Stimulated activated CD4-positive, alpha-beta T cell treated with anti-CD3 and anti-CD28 coated beads, Interleukin-2, amount 100 ng/mL, for 24 hours (primary cell): ENCODE results near the gene CAPN5.

Source experiments
- DNase-seq, 2 donors: peaks; one replicate each; pipeline ENCODE4 v3.0.0-alpha.2; 2020

CAPN5 gene

DNA sequence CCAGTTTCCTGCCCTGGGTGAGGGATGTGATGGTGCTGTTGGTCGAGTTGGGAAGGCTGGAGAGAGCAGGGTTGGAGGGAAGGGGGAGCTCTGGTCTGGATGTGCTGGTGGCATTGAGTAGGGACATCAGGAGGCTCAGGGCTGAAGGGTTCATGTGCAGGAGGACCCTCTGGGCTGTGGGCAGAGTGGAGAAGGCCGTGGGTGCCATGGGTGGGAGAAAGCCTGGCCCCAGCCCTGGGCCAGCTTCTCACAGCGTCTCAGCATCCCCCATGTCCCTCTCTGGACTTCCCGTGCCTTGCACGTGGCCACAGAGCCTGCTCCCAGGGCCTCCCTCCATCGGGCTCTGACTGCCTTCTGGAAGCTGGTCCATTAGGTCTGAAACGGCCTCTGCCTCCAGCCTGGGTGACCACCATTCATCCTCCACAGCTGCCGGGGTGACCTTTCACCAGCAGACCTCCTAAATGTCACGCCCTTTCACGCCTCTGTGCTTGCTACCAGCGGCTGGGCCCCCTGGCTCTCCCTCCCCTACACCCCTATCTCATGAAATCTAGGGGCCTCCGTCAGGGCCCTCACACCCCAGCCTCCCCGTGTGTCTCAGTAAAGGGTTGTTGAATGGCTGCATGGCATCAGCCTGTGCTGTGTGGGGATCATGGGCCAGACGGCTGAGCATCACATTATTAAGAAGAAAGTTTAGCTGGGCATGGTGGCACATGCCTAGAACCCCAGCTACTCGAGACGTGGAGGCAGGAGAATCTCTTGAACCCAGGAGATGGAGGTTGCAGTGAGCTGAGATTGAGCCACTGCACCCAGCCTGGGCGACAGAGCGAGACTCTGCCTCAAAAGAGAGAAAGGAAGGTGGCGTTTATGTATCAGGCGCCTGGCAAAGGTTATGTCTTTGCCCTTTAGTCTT lies 86.8 kb downstream of the CAPN5 start:
- no peak for DNase-seq

GRCh38 chr11:77154381-77155081 lies 87.8 kb downstream of the CAPN5 start:
- no peak for DNase-seq

DNA sequence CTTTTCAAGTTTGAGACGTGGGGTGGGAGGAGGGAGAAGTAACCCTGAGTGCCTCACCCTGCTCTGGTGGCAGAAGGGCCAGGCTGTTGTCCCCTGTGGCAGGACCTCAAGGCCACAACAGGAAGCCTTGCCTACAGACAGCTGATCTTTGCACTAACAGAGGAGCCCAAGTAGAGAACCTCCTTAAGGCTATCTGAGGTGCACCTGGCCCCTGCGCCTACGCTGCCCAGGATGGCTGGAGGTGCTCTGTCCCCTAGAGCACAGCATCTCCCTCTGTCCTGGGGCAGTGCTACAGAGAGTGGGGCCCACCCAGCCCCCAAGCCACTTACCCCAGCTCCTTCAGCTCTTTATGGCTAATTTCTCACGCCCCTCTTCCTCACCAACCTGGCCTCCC lies 88.3 kb downstream of the CAPN5 start:
- DNase-seq, result no peak

DNA sequence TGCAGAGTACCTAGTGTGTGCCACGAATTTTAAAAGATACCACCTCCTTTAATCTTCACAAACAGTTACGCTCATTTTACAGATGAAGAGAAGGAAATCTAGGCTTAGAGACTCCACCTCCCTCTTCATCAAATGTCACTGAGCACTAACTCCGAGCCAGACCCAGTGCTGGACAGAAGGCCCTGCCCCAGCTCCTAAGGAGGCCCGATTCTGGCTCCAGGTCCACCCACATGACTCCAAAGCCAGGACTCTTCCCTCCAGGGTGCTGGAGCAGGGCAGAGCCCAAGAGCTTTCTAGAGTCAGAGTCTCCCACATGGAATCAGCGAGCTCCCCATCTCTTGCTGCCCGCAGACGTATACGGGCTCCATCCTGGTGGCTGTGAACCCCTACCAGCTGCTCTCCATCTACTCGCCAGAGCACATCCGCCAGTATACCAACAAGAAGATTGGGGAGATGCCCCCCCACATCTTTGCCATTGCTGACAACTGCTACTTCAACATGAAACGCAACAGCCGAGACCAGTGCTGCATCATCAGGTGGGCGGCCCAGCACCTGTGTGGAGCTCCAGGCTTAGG lies 88.9 kb downstream of the CAPN5 start:
- no peak for DNase-seq

- no peak for DNase-seq
These were observed 89.8 kb downstream of the CAPN5 start for GRCh38 chr11:77156396-77157195.

DNA sequence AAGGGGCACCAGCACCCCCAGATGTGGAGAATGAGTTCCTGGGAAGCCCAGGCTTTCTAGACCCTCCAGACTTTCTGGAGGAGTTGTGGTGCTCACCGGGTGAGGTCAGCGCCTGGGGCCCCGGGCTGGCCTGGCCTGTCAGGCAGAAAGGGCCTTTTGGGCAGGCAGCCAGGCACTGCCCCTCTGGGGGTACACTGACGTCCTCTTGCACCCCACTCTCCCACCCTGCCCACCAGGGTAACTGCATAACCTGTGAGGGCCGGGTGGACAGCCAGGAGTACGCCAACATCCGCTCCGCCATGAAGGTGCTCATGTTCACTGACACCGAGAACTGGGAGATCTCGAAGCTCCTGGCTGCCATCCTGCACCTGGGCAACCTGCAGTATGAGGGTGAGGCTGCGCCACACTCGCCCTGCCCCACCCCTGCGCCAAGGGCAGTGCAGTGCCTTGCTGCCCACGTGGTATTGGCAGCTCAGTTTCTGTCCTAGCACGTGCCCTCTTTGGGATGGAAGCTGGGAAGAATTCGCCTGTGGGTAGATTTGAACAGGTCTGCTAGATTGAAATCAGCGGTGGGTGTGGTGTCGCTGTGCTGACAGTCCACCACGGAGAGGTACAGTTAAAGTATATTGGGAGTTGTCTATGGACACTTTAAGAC lies 91.4 kb downstream of the CAPN5 start:
- DNase-seq, result no peak

DNA sequence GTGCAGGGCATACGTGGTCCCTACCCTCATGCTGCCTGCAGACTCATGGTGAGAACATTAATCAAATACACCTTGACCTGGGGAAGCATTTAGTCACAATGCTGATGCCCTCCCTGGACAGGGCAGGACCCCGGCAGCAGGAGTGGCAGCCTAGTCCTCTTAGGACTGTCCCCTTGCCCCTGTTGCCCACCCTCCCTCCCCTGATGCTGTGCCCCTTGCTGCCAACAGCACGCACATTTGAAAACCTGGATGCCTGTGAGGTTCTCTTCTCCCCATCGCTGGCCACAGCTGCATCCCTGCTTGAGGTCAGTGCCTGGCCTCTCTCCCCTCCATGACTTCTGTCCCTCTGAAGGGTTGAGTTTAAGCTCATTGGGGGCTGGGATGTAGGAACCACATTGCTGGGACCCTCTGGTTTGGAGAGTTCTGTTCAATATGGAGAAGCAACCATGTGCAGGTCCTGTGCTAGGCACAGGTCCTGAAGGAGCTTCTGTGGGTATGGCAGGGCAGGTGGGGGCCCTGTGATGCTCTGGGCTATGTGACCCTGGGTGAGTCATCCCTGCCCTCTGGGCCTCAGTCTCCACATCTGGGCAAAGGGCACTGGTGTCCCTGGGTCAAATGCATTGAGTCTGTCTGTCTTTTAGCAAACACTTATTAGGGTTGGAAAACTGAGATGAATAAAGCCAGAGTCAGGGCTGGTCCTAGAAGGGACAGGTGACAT lies 92.6 kb downstream of the CAPN5 start:
- no peak for DNase-seq

GRCh38 chr11:77159937-77160495 lies 93.2 kb downstream of the CAPN5 start:
- DNase-seq, result no peak

- no peak for DNase-seq
These were observed 96.5 kb downstream of the CAPN5 start for GRCh38 chr11:77163271-77163670.

GRCh38 chr11:77165066-77165465 lies 98.3 kb downstream of the CAPN5 start:
- no peak for DNase-seq

DNA sequence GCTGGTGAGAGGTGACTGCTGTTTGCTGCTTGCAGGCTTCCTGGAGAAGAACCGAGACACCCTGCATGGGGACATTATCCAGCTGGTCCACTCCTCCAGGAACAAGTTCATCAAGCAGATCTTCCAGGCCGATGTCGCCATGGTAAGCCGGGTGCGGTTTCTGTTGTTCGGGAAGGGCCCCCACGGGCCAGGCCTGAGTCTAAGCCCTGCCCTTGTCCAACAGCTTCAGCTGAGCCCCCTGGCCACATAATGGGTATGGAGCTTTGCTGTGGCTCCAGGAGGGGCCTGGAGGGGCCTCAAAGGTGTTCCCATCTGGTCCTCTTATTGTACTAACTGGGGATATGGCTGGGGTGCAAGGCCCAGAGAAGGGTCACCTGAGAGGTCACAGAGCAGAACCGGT lies 99.2 kb downstream of the CAPN5 start:
- no peak for DNase-seq

DNA sequence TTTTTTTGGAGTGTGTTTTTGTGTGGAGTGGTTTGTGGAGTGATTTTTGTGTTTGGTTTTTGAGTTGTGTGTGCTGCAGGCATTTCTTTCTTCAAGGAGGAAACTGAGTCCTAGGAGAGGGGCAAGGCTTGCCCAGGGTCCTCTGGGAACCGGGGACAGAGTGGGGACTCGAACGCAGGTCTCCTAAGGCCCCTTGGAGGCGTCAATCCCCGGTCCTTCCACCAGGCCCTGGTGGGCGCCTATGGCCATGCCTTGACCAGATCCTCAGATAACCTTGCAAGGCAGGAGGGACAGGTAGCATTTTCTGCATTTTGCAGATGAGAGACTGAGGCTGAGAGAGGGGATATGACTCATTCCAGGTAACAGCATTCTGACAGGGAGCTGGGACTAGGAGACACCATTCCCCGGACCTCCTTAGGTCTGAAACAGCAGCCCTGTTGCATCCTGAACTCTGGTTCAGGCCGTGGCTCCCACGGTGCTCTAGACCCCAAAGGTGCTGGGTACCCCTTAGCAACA lies 100.4 kb downstream of the CAPN5 start:
- DNase-seq, result no peak

DNA sequence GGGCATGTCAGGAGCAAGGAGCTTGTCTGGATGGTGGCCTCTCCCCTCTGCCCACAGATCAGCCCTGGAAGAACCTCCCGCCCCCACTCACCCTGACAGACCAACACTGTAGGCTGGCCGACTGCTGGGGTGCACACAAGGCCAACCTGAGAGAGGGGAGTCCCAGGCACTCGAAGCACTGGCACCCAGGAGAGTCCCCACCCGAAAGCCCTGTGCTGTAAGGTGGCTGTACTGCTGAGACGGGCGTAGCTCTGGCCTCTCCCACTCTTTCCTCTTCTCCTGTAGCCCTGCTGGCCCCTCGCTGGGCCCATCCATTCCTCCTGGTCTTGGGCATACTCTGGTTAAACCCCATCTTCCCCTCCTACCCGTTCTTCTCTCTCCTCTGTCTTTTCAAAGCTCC lies 101.0 kb downstream of the CAPN5 start:
- DNase-seq, result no peak

- DNase-seq, result no peak
These were observed 103.3 kb downstream of the CAPN5 start for GRCh38 chr11:77170107-77170506.

- DNase-seq, result no peak
These were observed 104.5 kb downstream of the CAPN5 start for GRCh38 chr11:77171254-77171653.

DNA sequence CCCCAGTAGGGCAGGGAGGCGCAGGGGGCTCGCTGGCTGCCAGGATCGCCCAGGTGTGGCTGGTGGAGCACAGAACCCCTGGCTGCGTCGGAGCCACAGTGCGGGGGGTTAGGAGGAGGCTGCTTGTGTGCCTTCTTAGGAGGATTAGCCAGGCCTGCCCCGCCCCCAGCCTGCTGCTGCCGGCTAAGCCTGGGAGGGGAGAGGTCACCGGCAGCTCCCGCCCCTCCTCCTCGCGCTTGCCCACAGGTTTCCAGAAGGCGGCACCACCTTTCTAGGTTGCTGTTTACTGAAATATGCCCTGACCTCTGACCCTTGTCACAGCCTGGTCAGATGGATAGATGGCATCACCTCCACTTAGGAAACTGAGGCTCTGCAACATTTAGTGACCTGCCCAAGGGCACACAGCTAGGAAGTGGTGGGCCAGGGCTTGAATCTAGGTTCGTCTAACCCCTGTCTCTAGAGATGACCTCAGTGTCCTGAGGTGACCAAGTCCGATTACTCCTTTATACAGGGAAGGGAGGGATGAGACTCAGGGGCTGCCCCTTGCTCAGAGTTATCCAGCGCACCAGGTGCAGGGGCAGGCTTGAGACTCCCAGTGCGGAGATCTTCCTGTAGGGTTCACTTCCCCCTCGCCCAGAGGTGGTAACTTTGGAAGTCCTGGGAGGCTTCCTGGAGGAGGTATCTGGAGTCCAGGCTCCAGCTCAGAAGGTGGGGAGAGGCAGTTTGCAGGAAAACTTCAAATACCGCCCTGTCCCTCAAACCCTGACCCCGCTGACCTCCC lies 105.3 kb downstream of the CAPN5 start:
- DNase-seq, result no peak

DNA sequence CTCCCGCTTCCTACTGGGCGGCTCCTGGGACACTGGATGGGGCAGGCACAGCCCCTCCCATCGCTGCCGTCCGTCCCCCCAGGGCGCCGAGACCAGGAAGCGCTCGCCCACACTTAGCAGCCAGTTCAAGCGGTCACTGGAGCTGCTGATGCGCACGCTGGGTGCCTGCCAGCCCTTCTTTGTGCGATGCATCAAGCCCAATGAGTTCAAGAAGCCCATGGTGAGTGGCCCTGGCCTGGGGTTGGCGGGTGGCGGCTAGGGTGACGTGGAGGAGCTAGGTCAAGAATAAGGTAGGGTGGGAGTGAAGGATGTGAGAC lies 105.9 kb downstream of the CAPN5 start:
- DNase-seq, result no peak

DNA sequence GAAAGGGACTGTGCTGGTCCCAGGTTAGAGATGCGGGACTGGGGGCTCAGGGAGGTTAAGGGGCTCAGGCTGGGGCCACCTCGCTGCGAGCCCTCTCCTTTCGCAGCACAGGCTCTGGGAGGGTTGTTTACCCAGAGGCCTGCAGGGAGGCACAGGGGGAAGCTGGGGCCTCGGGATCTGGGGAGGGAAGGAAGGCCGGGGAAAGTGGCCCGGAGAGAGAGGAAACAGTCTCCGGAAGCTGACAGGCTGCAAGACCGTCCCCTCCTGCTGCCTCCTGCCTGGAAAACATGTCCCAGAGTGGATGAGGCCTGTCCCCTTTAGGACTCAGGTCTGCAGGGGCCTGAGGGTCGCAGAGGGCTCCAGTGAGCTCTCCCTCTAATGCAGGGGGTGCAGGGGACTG lies 106.7 kb downstream of the CAPN5 start:
- no peak for DNase-seq

GRCh38 chr11:77174559-77174958 lies 107.8 kb downstream of the CAPN5 start:
- no peak for DNase-seq

DNA sequence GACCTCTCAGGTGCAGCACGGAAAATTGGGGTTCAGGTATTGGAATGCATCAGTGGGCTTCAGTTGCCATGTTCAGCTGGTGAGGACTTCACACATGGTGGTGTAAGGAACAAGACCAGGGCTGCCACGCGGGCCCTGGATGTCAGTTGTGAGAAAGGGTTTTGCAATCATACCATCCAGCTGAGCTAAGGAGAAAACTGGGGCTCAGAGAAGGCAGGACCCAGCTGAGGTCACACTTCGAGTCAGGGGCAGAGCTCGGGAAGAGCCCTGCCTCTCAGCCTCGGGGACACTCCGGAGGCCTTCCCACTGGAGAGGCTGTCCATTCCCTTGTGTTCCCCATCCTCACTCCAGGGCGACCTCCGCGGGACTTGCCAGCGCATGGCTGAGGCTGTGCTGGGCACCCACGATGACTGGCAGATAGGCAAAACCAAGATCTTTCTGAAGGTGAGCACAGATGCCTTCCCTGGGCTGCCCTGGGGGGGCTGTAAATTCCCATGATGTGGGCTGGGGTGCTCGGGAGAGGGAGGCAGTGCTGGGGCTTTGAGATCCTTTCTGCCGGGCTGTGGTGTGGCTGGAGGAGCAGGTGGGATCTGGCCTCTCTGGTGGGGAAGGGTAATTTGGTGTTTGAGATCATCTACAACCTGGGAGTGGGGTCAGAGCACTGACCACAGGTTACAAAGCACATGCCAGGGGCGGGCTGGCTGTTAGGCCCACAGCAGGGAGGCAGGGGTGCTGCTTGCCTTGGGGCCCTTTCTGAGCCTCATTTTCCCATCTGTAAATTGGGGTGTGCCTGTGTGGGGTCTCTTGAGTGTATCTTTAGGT lies 108.5 kb downstream of the CAPN5 start:
- no peak for DNase-seq
